Ovary (tissue), 3 donors: ENCODE results near the gene RHOV.

Source experiments
- EP300 ChIP-seq: sonication (generic); formaldehyde crosslinking; IDR thresholded peaks from one replicate; pipeline ENCODE4 v1.6.1; 2017; ENCODE audit warnings: antibody characterized with exemption
- POLR2A ChIP-seq: fragments of 450-650 bp; IDR thresholded peaks from one replicate; pipeline ENCODE4 v1.6.1; 2017; ENCODE audit warnings: antibody characterized with exemption, mild to moderate bottlenecking, moderate library complexity
- TF ChIP-seq, protein P1 (sequence below), 3 donors: fragments of 450-650 bp in 2 of 3; fragments of 200-600 bp in 1 of 3; IDR thresholded peaks; one replicate each; pipeline versions ENCODE4 v1.5.1 to v1.8.0; 2016 to 2022; ENCODE audit warnings: antibody characterized with exemption in 3 of 3, mild to moderate bottlenecking in 1 of 3
- donor health status: DM: no; HTN: no; CAD: no.

DNA sequence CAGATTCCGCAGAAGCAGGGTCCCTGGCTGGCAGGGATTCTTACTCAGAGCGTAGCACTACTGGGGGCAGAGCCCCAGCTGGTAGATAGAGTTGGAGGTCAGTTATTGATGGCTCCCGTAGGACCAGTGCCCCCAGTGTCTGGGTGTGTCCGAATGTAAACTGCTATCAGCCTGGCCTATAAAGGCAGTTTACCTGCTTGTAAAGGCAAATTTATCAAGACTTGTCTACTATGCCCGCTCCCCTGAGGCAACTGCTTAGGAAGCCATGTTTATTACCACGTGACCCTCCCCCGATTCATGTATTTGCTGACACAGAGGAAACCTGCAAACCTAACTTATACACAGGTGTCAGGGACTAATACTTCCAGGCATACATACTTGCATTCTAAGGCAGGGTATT lies 44.9 kb downstream of the RHOV start:
- TF ChIP-seq, protein P1, sequence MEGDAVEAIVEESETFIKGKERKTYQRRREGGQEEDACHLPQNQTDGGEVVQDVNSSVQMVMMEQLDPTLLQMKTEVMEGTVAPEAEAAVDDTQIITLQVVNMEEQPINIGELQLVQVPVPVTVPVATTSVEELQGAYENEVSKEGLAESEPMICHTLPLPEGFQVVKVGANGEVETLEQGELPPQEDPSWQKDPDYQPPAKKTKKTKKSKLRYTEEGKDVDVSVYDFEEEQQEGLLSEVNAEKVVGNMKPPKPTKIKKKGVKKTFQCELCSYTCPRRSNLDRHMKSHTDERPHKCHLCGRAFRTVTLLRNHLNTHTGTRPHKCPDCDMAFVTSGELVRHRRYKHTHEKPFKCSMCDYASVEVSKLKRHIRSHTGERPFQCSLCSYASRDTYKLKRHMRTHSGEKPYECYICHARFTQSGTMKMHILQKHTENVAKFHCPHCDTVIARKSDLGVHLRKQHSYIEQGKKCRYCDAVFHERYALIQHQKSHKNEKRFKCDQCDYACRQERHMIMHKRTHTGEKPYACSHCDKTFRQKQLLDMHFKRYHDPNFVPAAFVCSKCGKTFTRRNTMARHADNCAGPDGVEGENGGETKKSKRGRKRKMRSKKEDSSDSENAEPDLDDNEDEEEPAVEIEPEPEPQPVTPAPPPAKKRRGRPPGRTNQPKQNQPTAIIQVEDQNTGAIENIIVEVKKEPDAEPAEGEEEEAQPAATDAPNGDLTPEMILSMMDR (IDR thresholded peaks at IDR 0.05) = no peak
- TF ChIP-seq EP300 (no peak), POLR2A (no peak)
